G401 (cell line): Measurements from ENCODE around the gene CREB5. TPM values are rescaled to one million over a fixed set of nuclear protein-coding genes. Genes with fewer than 3 reads are reported as not detected.

Source experiments
- DNase-seq: peaks from one replicate; pipeline ENCODE4 v3.0.0-alpha.2; 2015; ENCODE audit warnings: low spot score
- in situ Hi-C: cut with HindIII; loops from 2 replicates; pipeline ENCODE4 v1.10.0; 2016; ENCODE audit warnings: low sequenced_read_pairs, mixed read lengths
- total RNA-seq: library from RNA; depleted of rRNA; stranded (reverse); fragments of >200 nt; shearing (Covaris generic); gene quantifications from 2 replicates; pipeline ENCODE4 v1.2.3, GENCODE V29; 2014

CREB5 gene
- total RNA-seq, 1 experiment from 2014 or later: 0.20 TPM

GRCh38 chr7:28469562-28469961, 57.2 kb downstream of the CREB5 start:
- in situ Hi-C loops: no loop called here

GRCh38 chr7:28470344-28470743, 58.0 kb downstream of the CREB5 start:
- in situ Hi-C loops: no loop called here
- no peak for DNase-seq

More at GRCh38 chr7:28469562-28469961, 57.2 kb downstream of the CREB5 start:
- no peak for DNase-seq

- DNase-seq: no peak
- in situ Hi-C loops: no loop called here
Measured at GRCh38 chr7:28472332-28472731, 60.0 kb downstream of the CREB5 start.

- DNase-seq: no peak
- in situ Hi-C loops: no loop called here
Measured at GRCh38 chr7:28473571-28474281, 61.4 kb downstream of the CREB5 start.

- in situ Hi-C loops: no loop called here
- no peak for DNase-seq
Measured at GRCh38 chr7:28474282-28474638, 61.9 kb downstream of the CREB5 start.

GRCh38 chr7:28474640-28475039, 62.3 kb downstream of the CREB5 start:
- DNase-seq: no peak
- in situ Hi-C loops: no loop called here

GRCh38 chr7:28477041-28477442, 64.7 kb downstream of the CREB5 start:
- DNase-seq: no peak
- in situ Hi-C loops: no loop called here

- in situ Hi-C loops: no loop called here
- DNase-seq: no peak
Measured at GRCh38 chr7:28478656-28479055, 66.3 kb downstream of the CREB5 start.

- in situ Hi-C loops: no loop called here
Measured at GRCh38 chr7:28479507-28479947, 67.2 kb downstream of the CREB5 start.

GRCh38 chr7:28480595-28480994, 68.3 kb downstream of the CREB5 start:
- in situ Hi-C loops: no loop called here
- DNase-seq: no peak

More at GRCh38 chr7:28479507-28479947, 67.2 kb downstream of the CREB5 start:
- DNase-seq: no peak

- in situ Hi-C loops: no loop called here
- no peak for DNase-seq
Measured at GRCh38 chr7:28481091-28481926, 69.0 kb downstream of the CREB5 start.

- no peak for DNase-seq
- in situ Hi-C loops: no loop called here
Measured at GRCh38 chr7:28483112-28483511, 70.8 kb downstream of the CREB5 start.

- no peak for DNase-seq
- in situ Hi-C loops: no loop called here
Measured at GRCh38 chr7:28483908-28484605, 71.7 kb downstream of the CREB5 start.

GRCh38 chr7:28484606-28484935, 72.3 kb downstream of the CREB5 start:
- in situ Hi-C loops: no loop called here

GRCh38 chr7:28487487-28487886, 75.2 kb downstream of the CREB5 start:
- no peak for DNase-seq
- in situ Hi-C loops: no loop called here

More at GRCh38 chr7:28484606-28484935, 72.3 kb downstream of the CREB5 start:
- no peak for DNase-seq

- DNase-seq: no peak
- in situ Hi-C loops: no loop called here
Measured at GRCh38 chr7:28488061-28488791, 75.9 kb downstream of the CREB5 start.

GRCh38 chr7:28490831-28491230, 78.5 kb downstream of the CREB5 start:
- no peak for DNase-seq
- in situ Hi-C loops: no loop called here

GRCh38 chr7:28493477-28493876, 81.2 kb downstream of the CREB5 start:
- in situ Hi-C loops: no loop called here
- DNase-seq: no peak

- no peak for DNase-seq
- in situ Hi-C loops: no loop called here
Measured at GRCh38 chr7:28497009-28497408, 84.7 kb downstream of the CREB5 start.
